Activated CD4-positive, alpha-beta T cell treated with anti-CD3 and anti-CD28 coated beads for 48 hours (primary cell): ENCODE measurements around the gene GFPT2.

Source experiments
- DNase-seq: peaks from one replicate; pipeline ENCODE4 v3.0.0-alpha.2; 2020

The GFPT2 gene

GRCh38 chr5:180378438-180379344 lies 25.6 kb upstream of the GFPT2 start:
- DNase-seq = no peak

- no peak for DNase-seq
Observed at GRCh38 chr5:180377556-180378197, 24.5 kb upstream of the GFPT2 start.

GRCh38 chr5:180376511-180376910 lies 23.4 kb upstream of the GFPT2 start:
- DNase-seq = no peak

- DNase-seq = no peak
Observed at GRCh38 chr5:180375955-180376354, 22.8 kb upstream of the GFPT2 start.

GRCh38 chr5:180375291-180375690 lies 22.2 kb upstream of the GFPT2 start:
- no peak for DNase-seq

- DNase-seq = no peak
Observed at GRCh38 chr5:180373870-180374269, 20.7 kb upstream of the GFPT2 start.

GRCh38 chr5:180373454-180373853 lies 20.3 kb upstream of the GFPT2 start:
- DNase-seq = no peak

- DNase-seq = no peak
Observed at GRCh38 chr5:180371949-180372348, 18.8 kb upstream of the GFPT2 start.

GRCh38 chr5:180370861-180371641 lies 17.9 kb upstream of the GFPT2 start:
- DNase-seq = no peak

- no peak for DNase-seq
Observed at GRCh38 chr5:180367991-180368390, 14.9 kb upstream of the GFPT2 start.

- DNase-seq = no peak
Observed at GRCh38 chr5:180367300-180367699, 14.2 kb upstream of the GFPT2 start.

- DNase-seq = no peak
Observed at GRCh38 chr5:180366326-180366725, 13.2 kb upstream of the GFPT2 start.

- DNase-seq = no peak
Observed at GRCh38 chr5:180365829-180366228, 12.7 kb upstream of the GFPT2 start.

- no peak for DNase-seq
Observed at GRCh38 chr5:180364306-180364856, 11.2 kb upstream of the GFPT2 start.

GRCh38 chr5:180360078-180360957 lies 7.2 kb upstream of the GFPT2 start:
- DNase-seq = no peak

- no peak for DNase-seq
Observed at GRCh38 chr5:180358694-180359093, 5.6 kb upstream of the GFPT2 start.

- DNase-seq = no peak
Observed at GRCh38 chr5:180358179-180358578, 5.0 kb upstream of the GFPT2 start.

GRCh38 chr5:180354966-180355365 lies 1.8 kb upstream of the GFPT2 start:
- DNase-seq = no peak

GRCh38 chr5:180353980-180354452 lies 880 bp upstream of the GFPT2 start:
- DNase-seq = no peak

- DNase-seq = no peak
Observed at GRCh38 chr5:180352116-180353047, 754 bp downstream of the GFPT2 start.
